ENCODE measurements around the gene OLA1.

OLA1 gene

DNA sequence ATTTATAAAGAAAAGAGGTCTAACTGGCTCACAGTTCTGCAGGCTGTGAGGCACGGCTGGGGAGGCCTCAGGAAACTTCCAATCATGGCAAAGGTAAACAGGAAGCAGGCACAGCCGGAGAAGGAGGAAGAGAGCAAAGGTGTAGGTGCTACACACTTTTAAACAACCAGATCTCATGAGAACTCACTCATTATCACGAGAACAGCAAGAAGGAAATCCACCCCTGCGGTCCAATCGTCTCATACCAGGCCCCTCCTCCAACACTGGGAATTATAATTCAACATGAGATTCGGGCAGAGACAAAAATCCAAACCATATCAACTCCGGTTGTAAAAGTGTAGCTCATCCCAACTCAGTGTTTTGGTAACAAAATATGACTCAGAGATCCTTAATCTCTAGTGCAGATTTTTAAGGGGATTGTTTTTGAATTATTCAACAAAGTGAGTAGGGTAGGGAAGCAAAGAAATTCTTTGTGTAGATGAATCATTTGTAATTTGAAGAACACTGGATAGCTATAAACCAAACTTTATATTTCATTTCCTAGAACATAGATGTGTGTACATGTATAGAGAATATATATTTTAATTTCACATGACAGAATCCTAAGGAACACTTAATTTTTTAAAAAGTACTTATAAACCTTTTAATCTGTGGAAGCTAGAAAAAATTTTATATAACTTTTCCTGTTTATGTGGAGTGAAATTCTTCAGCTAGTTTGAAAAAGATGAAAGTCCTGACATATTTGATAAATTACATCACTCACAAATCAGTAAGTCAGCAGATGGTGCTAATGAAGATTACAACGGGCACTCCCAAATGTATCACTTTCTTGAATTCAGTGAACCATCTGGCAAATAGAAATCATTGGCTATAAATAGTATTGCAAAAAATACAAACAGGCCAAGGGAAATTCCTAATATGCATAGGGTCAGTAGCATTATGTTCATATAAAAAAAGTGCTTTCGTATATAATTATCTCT is 130.1 kb downstream of the OLA1 start:
- no peak for DNase-seq

- no peak for DNase-seq
Measured at GRCh38 chr2:174112073-174112472, 136.3 kb downstream of the OLA1 start.

DNA sequence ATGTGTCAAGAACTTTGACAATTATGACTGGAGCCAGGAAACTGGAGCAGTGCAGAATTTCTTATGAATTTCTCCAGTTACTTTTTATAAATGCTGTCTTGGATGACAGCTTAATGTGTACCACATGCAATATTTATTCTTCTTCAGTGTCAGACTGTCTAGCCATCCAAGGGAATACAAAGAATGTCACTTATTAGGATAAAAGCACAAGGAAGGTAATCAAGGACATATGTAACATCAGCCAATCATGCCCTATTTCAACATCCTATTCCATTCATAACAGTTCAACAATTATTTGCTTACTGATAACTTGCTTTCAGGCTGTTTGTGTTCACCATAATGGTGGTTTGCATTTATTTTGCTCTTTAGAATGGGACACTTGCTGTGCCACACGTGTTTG is 139.8 kb downstream of the OLA1 start:
- DNase-seq = no peak

GRCh38 chr2:174106736-174107135 is 141.6 kb downstream of the OLA1 start:
- no peak for DNase-seq

DNA sequence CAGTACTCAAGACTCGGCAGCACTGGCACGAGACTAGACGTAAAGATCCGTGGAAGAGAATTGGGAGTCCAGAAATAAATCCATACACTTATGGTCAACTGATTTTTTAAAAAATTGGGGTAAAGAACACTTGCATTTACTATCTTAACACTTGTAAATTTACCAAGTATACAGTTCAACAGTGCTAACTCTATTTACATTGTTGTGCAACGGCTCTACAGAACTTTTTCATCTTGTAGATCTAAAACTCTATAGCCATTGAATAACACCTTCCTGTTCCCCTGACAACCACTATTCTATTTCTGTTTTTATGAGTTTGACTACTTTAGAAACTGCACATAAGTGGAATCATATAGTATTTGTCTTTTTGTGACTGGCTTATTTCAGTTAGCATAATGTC is 153.8 kb downstream of the OLA1 start:
- no peak for DNase-seq

- no peak for DNase-seq
Measured at GRCh38 chr2:174090476-174090875, 157.9 kb downstream of the OLA1 start.

GRCh38 chr2:174088706-174089460 is 159.4 kb downstream of the OLA1 start:
- no peak for DNase-seq

DNA sequence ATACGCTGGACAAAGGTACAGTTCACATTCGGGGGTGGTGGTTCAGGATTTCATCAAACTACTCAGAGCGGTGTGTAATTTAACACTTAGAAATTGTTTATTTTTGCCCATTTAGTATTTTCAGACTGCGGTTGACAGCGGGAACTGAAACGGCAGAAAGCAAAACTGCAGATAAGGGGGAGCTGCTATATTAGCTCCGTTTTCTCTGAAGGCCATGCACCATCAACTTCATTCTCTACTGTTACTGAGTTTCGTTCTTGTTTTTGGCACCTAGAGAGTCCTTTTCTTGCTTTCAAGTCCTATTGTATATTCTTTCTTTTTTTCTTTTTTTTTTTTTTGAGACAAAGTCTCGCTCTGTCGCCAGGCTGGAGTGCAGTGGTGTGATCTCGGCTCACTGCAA is 161.6 kb downstream of the OLA1 start:
- no peak for DNase-seq

- no peak for DNase-seq
Measured at GRCh38 chr2:174085781-174086180, 162.6 kb downstream of the OLA1 start.

DNA sequence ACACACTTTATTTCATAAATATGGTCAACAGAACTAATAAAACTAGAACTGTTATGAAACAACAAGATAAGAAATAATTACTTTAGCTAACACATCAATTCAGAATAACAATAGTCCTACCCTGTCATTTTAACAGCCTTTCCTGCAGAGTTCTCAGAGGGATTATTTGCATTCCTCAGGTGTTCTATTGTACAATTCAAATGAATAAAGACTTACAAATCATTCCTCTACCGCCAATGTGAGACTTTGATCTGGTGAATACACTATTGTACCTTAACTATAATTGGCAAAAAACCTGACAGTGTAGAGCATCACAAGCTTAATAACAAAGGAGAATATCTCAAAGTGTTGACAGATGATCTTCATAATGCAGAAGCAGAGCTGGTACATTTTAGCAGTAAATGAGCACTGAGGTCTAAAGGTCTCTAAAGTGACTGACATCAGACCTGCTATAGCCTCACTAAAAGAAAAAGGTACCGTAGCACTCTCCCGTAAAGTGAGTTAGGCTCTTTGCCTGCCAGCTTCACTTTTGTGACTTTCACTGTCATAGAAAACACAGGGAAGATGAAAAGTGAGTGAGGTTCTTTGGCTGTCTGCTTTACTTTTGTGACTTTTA is 164.4 kb downstream of the OLA1 start:
- no peak for DNase-seq

DNA sequence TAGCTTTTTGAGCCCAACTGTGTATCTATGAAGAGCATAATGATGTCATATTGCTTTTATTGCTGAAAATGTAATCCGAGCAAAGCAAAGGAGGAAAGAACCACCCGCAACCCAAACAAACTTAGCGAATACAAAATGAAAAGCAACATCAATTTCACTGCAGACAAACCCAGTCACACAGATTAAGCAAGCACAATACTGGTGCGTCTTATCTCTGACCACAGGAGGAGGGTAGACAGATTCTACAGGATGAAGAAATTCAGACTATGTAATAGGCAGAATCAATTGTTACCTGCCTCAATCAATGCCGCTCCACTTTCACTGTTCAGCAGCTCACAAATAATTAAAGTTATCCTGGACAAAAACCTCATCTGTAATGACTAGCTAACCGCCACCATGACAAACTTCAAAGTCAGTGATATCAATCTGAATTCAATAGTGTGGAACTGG is 167.6 kb downstream of the OLA1 start:
- DNase-seq = no peak

- no peak for DNase-seq
Measured at GRCh38 chr2:174078275-174078674, 170.1 kb downstream of the OLA1 start.

- no peak for DNase-seq
Measured at GRCh38 chr2:174076975-174077374, 171.4 kb downstream of the OLA1 start.

DNA sequence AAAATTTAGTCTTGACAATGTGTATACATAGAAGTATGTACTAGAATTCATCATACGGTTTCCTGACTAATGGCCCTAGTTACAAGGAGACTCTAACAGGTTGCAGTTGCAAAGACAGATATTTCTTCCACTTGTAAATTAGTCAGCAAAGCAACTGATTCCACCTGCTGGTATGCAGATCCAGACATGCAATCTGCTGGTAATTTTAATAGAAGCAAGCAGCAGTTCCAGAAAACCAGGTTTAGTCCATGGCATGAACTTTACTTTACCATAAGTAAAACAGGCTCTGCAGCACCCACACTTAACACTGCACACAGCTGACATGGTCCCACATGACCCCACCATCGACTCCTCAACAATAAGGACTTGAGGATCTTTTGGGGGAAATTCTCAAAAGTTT is 172.3 kb downstream of the OLA1 start:
- DNase-seq = no peak

DNA sequence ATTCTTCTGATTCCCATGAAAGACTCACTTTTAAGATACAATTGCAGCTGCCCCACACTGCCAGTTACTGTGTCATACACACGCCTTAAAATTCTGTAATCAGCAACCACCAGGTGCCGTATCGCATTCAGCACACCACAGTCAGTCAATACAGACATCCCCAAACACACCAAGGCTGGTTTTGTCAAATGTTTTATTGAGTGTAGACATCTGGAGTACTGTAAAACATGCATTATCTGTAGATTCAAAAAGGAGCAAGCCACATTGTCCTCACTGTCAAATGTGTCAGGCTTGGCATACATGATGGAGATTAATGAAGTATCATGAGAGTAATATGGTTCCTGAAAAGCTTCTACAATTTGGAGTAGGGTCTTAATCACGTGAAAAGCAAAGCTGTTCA is 173.5 kb downstream of the OLA1 start:
- no peak for DNase-seq

- DNase-seq = no peak
Measured at GRCh38 chr2:174072857-174073256, 175.5 kb downstream of the OLA1 start.

- DNase-seq = no peak
Measured at GRCh38 chr2:174072069-174072468, 176.3 kb downstream of the OLA1 start.

DNA sequence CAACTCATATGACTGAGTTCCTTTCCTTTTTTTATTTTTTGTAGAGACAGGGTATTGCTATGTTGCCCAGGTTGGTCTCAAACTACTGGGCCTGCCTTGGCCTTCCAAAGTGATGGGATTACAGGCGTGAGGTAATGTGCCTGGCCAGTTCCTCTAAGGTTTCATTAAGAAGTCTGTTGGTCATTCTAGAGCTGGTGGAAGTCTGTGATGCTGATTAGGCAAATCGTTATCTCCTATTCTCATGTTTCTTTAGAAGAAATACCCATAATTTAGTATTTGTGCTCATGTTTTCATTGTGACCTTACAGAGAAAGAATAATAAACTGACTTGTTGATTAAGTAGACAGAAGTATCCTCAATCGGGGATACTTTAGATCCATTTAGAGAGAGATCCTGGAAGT is 177.0 kb downstream of the OLA1 start:
- DNase-seq = no peak

DNA sequence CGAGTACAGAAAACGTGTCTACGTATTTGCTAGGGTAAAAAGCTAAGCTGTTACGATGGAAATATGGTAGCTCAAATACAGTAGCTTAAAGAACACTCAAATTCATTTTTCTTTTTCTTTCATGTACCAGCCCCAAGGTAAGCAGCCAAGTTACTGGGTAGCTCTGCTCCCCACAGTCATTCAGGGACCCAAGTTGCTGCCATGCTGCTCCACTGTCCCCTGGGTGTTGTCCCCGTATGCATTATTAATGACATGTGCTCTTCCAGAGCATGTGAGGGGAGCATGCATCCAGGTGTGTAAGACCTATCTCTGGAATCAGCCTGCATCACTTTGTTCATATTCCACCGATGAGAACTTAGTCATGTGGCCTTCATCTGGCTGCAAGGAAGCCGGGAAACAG is 178.1 kb downstream of the OLA1 start:
- DNase-seq = no peak

- DNase-seq = no peak
Measured at GRCh38 chr2:174067815-174068214, 180.5 kb downstream of the OLA1 start.

GRCh38 chr2:174066871-174067270 is 181.5 kb downstream of the OLA1 start:
- no peak for DNase-seq

GRCh38 chr2:174063492-174064092 is 184.7 kb downstream of the OLA1 start:
- no peak for DNase-seq

DNA sequence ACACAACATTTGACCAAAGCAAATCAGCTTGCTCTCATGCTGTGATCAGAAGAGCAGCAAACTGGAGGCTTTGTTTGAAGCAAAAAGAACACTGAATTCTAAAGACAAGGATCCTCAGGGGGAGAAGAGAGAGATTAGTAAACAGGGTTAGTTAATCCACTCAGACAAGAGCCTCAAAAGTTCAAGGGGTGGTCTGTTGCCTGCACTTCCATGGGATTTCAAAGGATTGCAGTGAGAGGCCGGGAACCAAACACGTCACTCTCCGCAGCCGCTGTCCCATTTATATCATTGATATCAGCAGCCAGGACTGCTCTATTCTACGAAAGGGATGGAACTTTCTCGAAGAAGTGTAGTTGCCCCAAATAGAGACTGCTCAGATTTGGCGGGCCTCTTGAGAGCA is 185.4 kb downstream of the OLA1 start:
- no peak for DNase-seq

Data from activated naive CD4-positive, alpha-beta T cell (primary cell).